GM10266 (cell line): ENCODE results near the gene EGFLAM.
A peak's percentile ranks its signal among the peaks of the same experiment; 100 is the strongest.

Experiments used
- DNase-seq: peaks from one replicate; pipeline ENCODE4 v3.0.0; 2012; ENCODE audit errors: extremely low spot score
- TF ChIP-seq, protein P1 (sequence below): IDR thresholded peaks from 2 replicates; pipeline ENCODE4 v1.5.1; 2012; ENCODE audit warnings: mild to moderate bottlenecking, low read depth; ENCODE audit not compliant: control insufficient read depth, insufficient read depth; ENCODE audit errors: missing control alignments

EGFLAM gene

DNA sequence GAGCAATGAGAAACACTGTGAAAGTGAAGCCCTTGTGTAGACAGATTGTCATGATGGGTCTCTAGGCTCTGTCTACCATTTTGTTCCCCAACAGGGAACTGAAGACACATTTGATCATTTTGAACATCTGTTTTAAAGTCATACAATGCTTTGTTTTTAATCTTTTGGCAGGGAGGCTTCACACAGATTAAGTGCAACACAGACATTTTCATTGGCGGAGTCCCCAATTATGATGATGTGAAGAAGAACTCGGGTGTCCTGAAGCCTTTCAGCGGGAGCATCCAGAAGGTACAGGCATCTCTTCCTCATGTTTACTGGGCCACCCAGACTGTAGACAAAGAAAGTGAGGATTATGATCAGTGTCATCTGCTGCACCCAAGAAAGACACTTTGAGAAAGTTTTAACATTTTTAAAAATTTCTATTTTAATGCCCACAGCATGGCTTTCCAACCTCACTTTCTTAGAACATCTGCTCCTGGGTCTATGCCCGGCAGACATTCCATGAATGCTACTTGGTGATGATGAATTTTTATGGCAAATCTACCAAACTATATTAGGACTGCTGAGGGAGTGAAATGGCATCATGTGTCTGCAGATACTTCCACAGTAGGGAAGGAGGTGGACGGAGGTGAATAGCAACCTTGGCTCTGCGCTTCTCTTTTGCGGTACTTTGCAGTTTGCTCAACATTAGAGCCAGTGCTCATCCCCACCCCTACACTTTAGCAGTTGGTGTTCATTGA, 176.8 kb downstream of the EGFLAM start:
- TF ChIP-seq, protein P1, sequence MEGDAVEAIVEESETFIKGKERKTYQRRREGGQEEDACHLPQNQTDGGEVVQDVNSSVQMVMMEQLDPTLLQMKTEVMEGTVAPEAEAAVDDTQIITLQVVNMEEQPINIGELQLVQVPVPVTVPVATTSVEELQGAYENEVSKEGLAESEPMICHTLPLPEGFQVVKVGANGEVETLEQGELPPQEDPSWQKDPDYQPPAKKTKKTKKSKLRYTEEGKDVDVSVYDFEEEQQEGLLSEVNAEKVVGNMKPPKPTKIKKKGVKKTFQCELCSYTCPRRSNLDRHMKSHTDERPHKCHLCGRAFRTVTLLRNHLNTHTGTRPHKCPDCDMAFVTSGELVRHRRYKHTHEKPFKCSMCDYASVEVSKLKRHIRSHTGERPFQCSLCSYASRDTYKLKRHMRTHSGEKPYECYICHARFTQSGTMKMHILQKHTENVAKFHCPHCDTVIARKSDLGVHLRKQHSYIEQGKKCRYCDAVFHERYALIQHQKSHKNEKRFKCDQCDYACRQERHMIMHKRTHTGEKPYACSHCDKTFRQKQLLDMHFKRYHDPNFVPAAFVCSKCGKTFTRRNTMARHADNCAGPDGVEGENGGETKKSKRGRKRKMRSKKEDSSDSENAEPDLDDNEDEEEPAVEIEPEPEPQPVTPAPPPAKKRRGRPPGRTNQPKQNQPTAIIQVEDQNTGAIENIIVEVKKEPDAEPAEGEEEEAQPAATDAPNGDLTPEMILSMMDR = no peak
- no peak for DNase-seq

DNA sequence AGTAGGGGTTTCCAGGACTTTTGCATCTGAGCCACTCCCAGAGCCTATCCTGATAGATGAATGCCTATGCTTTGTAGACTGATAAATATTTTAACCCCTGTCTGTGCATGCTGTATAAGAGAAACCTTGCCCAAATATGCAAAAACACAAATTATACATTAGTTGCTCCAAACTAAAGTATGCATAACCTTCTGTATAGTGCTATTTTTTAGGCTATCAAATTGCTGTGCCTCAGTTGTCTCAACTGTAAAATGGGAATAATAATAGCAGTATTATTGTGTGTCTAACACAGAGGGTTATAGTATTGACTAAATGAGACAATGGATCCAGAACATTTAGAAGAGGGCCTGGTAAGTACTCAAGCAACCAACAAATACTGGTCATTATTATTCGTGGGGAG, 180.4 kb downstream of the EGFLAM start:
- DNase-seq = no peak
- TF ChIP-seq, protein P1 = no peak

DNA sequence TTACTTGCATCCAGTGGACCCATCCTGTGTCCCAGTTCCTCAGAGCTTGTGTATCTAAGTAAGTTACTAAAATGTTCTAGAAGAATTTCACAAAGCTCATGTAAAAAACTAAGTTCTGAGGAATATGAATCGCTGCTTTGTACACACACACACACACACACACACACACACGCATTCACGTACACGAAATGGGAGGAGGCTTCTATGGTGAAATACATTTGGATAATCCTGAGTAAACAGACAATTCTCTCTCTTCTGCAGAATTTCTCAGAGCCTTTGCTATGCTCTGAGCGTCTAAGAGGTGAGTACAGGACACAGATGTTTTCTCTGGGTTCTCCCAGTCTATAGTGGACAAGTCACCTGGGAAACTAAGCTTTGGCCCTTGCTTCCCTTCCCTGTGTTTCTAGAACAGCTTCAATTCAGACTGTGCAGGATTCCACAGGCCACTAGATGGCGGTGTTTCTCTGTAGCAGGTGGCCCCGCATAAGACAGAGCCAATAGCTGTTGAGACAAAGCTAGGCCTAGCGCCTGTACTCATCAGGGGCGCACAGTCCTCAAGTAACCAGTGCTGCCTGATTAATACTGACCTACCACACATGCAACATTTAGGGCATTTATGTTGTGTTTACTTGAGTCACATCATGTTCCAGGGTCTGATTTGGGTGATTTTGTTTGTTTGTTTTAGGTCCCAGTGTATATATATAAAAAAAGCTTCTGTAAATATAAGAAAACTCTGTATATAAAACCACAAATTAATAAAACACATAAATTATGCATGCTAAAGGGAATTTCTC, 183.3 kb downstream of the EGFLAM start:
- TF ChIP-seq, protein P1 = peak; percentile 98
- DNase-seq = peak; percentile 73

DNA sequence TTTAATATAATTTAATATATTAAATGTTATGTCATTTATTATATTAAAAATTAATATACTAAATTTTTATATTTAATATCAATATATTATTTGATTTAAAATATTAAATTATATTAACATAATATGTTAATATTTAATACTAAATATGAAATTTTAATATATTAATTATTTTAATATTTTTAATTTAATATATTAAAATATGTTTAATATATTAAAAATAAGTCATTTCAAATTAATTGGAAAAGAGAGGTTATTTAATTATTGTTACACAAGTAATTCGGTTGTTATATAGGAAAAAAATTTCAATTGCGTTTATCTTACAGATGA, 183.9 kb downstream of the EGFLAM start:
- TF ChIP-seq, protein P1 = no peak
- no peak for DNase-seq

DNA sequence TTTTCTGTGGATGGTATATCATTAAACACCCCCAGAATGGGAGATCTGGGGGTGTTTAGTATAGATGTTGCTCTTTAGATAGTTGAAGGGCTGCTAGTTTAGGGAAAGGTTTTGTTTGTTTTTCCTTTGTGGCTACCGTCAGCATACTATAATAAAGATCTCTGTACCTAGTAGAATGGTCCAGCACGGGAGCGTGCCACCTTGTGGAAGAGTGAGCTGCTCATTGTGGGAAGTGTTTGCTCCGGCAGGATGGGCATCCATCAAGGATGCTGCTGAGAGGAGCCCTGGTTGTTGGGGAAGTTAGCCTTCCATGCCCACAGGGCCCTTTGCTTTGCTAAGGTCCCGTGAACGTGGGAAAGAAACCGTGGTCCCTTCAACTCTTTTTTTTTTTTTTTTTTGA, 185.0 kb downstream of the EGFLAM start:
- DNase-seq = no peak

DNA sequence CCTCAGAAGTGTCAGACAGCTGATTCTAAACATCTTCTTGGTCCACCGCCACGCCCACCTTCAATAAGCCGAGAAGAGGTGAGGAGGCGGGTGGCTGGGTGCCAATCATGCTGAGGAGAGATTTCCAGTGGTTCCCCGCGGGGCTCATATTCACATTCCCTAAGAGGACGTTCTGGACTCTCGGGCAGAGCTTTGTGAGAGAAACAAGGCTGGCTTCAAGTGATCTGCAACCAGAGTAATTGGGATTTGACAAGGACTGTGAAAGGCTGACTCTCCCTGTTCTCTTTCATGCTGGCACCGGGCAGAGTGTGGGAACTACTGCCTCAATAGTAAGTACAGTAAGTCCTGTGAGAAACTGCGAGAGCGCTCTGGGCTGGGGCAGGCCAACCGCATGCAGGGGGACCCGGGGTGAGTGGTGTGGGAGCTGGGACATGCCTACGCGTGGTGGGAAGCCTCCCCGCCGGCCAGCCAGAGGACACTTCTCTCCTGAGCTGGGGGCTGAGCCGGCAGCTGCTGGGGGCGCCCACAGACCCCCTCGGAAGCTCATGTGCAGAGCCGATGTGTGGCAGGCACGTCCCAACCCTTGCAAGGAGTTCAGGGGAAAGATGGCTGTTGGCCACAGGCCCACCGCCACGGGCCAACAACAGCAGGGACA, 187.1 kb downstream of the EGFLAM start:
- TF ChIP-seq, protein P1 = no peak
- DNase-seq = no peak

More for the DNA sequence above, 185.0 kb downstream of the EGFLAM start:
- TF ChIP-seq, protein P1 = no peak

DNA sequence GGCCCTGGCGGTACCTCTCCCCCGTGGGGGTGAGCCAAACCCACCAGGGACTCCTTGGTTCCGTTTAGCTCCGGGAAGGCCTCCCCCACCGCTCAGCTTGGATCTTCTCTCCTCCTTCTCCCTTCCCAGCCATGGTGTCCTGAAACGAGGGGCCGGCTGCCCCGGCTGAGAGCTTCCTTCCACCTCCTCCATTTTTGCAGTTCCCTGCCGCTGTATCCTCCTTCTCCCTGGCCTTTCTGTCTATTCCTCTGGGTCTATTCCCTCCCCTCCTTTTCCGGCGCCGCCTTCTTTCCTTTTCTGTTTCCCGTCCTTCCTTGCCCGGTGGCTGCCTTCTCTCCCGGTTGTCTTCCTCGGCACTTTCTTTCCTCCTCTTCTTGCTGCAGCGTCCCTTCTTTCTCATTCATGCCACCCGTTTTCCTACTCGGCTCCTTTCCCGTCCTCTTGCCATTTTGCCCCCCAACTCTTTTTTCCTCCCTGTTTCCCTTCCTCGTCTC, 187.7 kb downstream of the EGFLAM start:
- DNase-seq = no peak
- TF ChIP-seq, protein P1 = no peak
